ENCODE data around the gene OR5K3.

OR5K3 gene

DNA sequence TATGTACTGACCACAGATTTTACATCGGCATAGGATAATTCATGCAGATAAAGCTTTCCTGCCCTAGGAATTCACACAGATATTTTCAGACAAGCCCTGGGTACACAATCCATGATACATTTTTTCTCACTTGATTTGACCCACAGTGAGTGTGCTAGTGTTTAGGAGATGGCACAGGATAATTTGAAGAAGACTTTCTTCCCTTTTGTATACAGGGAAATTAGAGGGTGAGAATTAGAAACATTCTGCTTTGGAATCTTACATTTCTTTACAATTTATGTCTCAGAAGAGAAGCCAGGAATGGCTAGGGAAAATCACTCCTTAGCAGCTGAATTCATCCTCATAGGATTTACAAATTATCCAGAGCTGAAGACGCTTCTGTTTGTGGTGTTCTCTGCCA, 36.9 kb upstream of the OR5K3 start, which contains the start of gene OR5K4:
TSS of gene OR5K4 (plus strand) at position 301 of the 400 bp plus-strand sequence. CDS start at position 301, 0 bp downstream.
- no peaks in the 10 kb centered on the region for H3K36me3 ChIP-seq (replicated peaks in 1 of 2; ENCODE audit: control insufficient read depth in 2 of 2, insufficient read depth in 2 of 2, low read length in 2 of 2)
- WGBS, 2 donors (ENCODE audit: extremely low coverage in 2 of 2, insufficient read length in 2 of 2, insufficient replicate concordance in 1 of 2) = no CpG with 5 or more reads among the region's 2 CpGs
- H2AFZ ChIP-seq (ENCODE audit: low read length) = no peak within 1 kb of the TSS
- no peak within 1 kb of the TSS for H3K14ac ChIP-seq (ENCODE audit: low read length)
- H3K4me2 ChIP-seq (ENCODE audit: insufficient read depth, low read length, poor library complexity, severe bottlenecking) = no peak within 1 kb of the TSS
- DNase-seq (ENCODE audit: low spot score) = no peak
- H3K4me1 ChIP-seq (ENCODE audit: control insufficient read depth in 2 of 2, insufficient read depth in 1 of 2, low read depth in 1 of 2, low read length in 2 of 2) = no peaks in the 10 kb centered on the region
- H3K79me1 ChIP-seq (ENCODE audit: low read depth, low read length) = no peaks in the 10 kb centered on the region
- no peak within 1 kb of the TSS for H2BK5ac ChIP-seq (ENCODE audit: low read length)
- no peaks in the 10 kb centered on the region for H3K27me3 ChIP-seq (ENCODE audit: control insufficient read depth in 3 of 3, insufficient read depth in 3 of 3, low read depth in 1 of 3, low read length in 3 of 3)
- H2BK12ac ChIP-seq (ENCODE audit: low read length) = no peak within 1 kb of the TSS
- H3K4me3 ChIP-seq (ENCODE audit: low read length in 2 of 2) = no peak within 1 kb of the TSS
- no peak within 1 kb of the TSS for H3K9ac ChIP-seq (ENCODE audit: low read depth, low read length, poor library complexity)
- H3K27ac ChIP-seq (replicated peaks; ENCODE audit: low read length) = no peak within 1 kb of the TSS
- no peak within 1 kb of the TSS for H3K4ac ChIP-seq (ENCODE audit: low read length)
- no peak within 1 kb of the TSS for H2AK5ac ChIP-seq (ENCODE audit: low read depth, low read length)
- no peak within 1 kb of the TSS for H2BK15ac ChIP-seq (ENCODE audit: low read length)
- H2BK120ac ChIP-seq (ENCODE audit: low read depth, low read length) = no peak within 1 kb of the TSS
- H4K8ac ChIP-seq (ENCODE audit: low read depth, low read length) = no peak within 1 kb of the TSS
- H3K18ac ChIP-seq (ENCODE audit: low read length) = no peak within 1 kb of the TSS
- H3K9me3 ChIP-seq (replicated peaks in 1 of 2; ENCODE audit: control insufficient read depth in 2 of 2, insufficient read depth in 1 of 2, low read depth in 1 of 2, low read length in 2 of 2) = no peaks in the 10 kb centered on the region
- no peak within 1 kb of the TSS for H4K91ac ChIP-seq (ENCODE audit: low read depth, low read length, poor library complexity)
- no peak within 1 kb of the TSS for H3K23ac ChIP-seq (ENCODE audit: low read depth, low read length, poor library complexity)

GRCh38 chr3:98359250-98359649, 31.2 kb upstream of the OR5K3 start:
- no peak overlapping the region for H2BK12ac ChIP-seq (ENCODE audit: low read length)
- no peak overlapping the region for H2AFZ ChIP-seq (ENCODE audit: low read length)
- H3K18ac ChIP-seq (ENCODE audit: low read length) = no peak overlapping the region
- H4K8ac ChIP-seq (ENCODE audit: low read depth, low read length) = no peak overlapping the region
- H3K4me3 ChIP-seq (ENCODE audit: low read length in 2 of 2) = no peak overlapping the region
- H3K27me3 ChIP-seq (ENCODE audit: control insufficient read depth in 3 of 3, insufficient read depth in 3 of 3, low read depth in 1 of 3, low read length in 3 of 3) = no peaks in the 10 kb centered on the region
- no peak for DNase-seq (ENCODE audit: low spot score)
- H3K79me1 ChIP-seq (ENCODE audit: low read depth, low read length) = no peaks in the 10 kb centered on the region
- H2BK5ac ChIP-seq (ENCODE audit: low read length) = no peak overlapping the region
- no peak overlapping the region for H2AK5ac ChIP-seq (ENCODE audit: low read depth, low read length)
- no peak overlapping the region for H2BK120ac ChIP-seq (ENCODE audit: low read depth, low read length)
- H3K9me3 ChIP-seq (replicated peaks in 1 of 2; ENCODE audit: control insufficient read depth in 2 of 2, insufficient read depth in 1 of 2, low read depth in 1 of 2, low read length in 2 of 2) = no peaks in the 10 kb centered on the region
- no peak overlapping the region for H3K9ac ChIP-seq (ENCODE audit: low read depth, low read length, poor library complexity)
- no peaks in the 10 kb centered on the region for H3K36me3 ChIP-seq (replicated peaks in 1 of 2; ENCODE audit: control insufficient read depth in 2 of 2, insufficient read depth in 2 of 2, low read length in 2 of 2)
- H3K4me1 ChIP-seq (ENCODE audit: control insufficient read depth in 2 of 2, insufficient read depth in 1 of 2, low read depth in 1 of 2, low read length in 2 of 2) = no peaks in the 10 kb centered on the region
- H3K23ac ChIP-seq (ENCODE audit: low read depth, low read length, poor library complexity) = no peak overlapping the region
- H2BK15ac ChIP-seq (ENCODE audit: low read length) = no peak overlapping the region
- no peak overlapping the region for H3K27ac ChIP-seq (replicated peaks; ENCODE audit: low read length)
- no peak overlapping the region for H3K14ac ChIP-seq (ENCODE audit: low read length)
- no peak overlapping the region for H3K4ac ChIP-seq (ENCODE audit: low read length)
- H3K4me2 ChIP-seq (ENCODE audit: insufficient read depth, low read length, poor library complexity, severe bottlenecking) = no peak overlapping the region
- H4K91ac ChIP-seq (ENCODE audit: low read depth, low read length, poor library complexity) = no peak overlapping the region

DNA sequence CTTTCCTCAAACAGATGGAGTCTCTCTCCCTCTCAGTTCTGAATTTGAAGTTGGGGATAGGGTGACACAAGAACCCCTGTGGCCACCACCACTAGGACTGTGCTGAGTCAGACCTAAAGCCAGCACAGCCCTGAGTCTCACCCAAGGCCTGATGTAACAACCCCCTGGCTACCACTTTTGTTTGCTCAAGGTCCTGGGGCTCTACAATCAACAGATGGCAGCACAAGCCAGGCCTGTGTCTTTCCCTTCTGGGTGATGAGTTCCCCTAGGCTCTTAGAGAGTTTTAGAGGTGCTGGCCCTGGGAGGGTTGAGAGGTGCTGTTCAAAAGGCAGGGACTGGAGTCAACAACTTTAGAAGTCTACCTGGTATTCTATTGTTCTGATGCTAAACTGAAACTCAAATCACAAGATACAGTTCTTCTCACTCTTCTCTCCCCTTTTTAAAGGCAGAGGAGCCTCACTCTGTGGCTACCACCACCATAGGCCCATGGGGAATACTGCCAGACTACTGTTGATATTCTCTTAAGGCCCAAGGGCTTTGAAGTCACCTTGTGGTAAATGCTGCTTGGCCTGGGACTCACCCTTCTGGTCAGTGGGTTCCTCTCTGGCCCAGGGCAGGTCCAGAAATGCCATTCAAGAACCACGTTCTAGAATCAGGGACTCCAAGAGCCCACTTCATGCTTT, 30.3 kb upstream of the OR5K3 start:
- Histone ChIP-seq H4K91ac (ENCODE audit: low read depth, low read length, poor library complexity) (no peak overlapping the region), H3K9ac (ENCODE audit: low read depth, low read length, poor library complexity) (no peak overlapping the region), H3K79me1 (ENCODE audit: low read depth, low read length) (no peaks in the 10 kb centered on the region), H3K4me2 (ENCODE audit: insufficient read depth, low read length, poor library complexity, severe bottlenecking) (no peak overlapping the region), H2AK5ac (ENCODE audit: low read depth, low read length) (no peak overlapping the region), H2BK12ac (ENCODE audit: low read length) (no peak overlapping the region), H2BK15ac (ENCODE audit: low read length) (no peak overlapping the region), H3K9me3 (replicated peaks in 1 of 2; ENCODE audit: control insufficient read depth in 2 of 2, insufficient read depth in 1 of 2, low read depth in 1 of 2, low read length in 2 of 2) (no peaks in the 10 kb centered on the region), H3K4ac (ENCODE audit: low read length) (no peak overlapping the region), H3K27ac (replicated peaks; ENCODE audit: low read length) (no peak overlapping the region), H3K14ac (ENCODE audit: low read length) (no peak overlapping the region), H3K23ac (ENCODE audit: low read depth, low read length, poor library complexity) (no peak overlapping the region), H3K18ac (ENCODE audit: low read length) (no peak overlapping the region), H2BK5ac (ENCODE audit: low read length) (no peak overlapping the region), H3K27me3 (ENCODE audit: control insufficient read depth in 3 of 3, insufficient read depth in 3 of 3, low read depth in 1 of 3, low read length in 3 of 3) (no peaks in the 10 kb centered on the region), H3K4me1 (ENCODE audit: control insufficient read depth in 2 of 2, insufficient read depth in 1 of 2, low read depth in 1 of 2, low read length in 2 of 2) (no peaks in the 10 kb centered on the region), H4K8ac (ENCODE audit: low read depth, low read length) (no peak overlapping the region), H3K4me3 (ENCODE audit: low read length in 2 of 2) (no peak overlapping the region), H2BK120ac (ENCODE audit: low read depth, low read length) (no peak overlapping the region), H2AFZ (ENCODE audit: low read length) (no peak overlapping the region), H3K36me3 (replicated peaks in 1 of 2; ENCODE audit: control insufficient read depth in 2 of 2, insufficient read depth in 2 of 2, low read length in 2 of 2) (no peaks in the 10 kb centered on the region)
- no peak for DNase-seq (ENCODE audit: low spot score)
- WGBS, 2 donors (ENCODE audit: extremely low coverage in 2 of 2, insufficient read length in 2 of 2, insufficient replicate concordance in 1 of 2) = no CpG with 5 or more reads among the region's 1 CpG

- Histone ChIP-seq H3K36me3 (replicated peaks in 1 of 2; ENCODE audit: control insufficient read depth in 2 of 2, insufficient read depth in 2 of 2, low read length in 2 of 2) (no peaks in the 10 kb centered on the region), H2BK5ac (ENCODE audit: low read length) (no peak overlapping the region), H2BK120ac (ENCODE audit: low read depth, low read length) (no peak overlapping the region), H2AFZ (ENCODE audit: low read length) (no peak overlapping the region), H3K4ac (ENCODE audit: low read length) (no peak overlapping the region), H3K4me2 (ENCODE audit: insufficient read depth, low read length, poor library complexity, severe bottlenecking) (no peak overlapping the region), H3K18ac (ENCODE audit: low read length) (no peak overlapping the region), H4K91ac (ENCODE audit: low read depth, low read length, poor library complexity) (no peak overlapping the region), H3K14ac (ENCODE audit: low read length) (no peak overlapping the region), H3K9ac (ENCODE audit: low read depth, low read length, poor library complexity) (no peak overlapping the region), H3K27ac (replicated peaks; ENCODE audit: low read length) (no peak overlapping the region), H4K8ac (ENCODE audit: low read depth, low read length) (no peak overlapping the region), H2BK12ac (ENCODE audit: low read length) (no peak overlapping the region), H3K27me3 (ENCODE audit: control insufficient read depth in 3 of 3, insufficient read depth in 3 of 3, low read depth in 1 of 3, low read length in 3 of 3) (no peaks in the 10 kb centered on the region), H2AK5ac (ENCODE audit: low read depth, low read length) (no peak overlapping the region), H3K4me3 (ENCODE audit: low read length in 2 of 2) (no peak overlapping the region), H3K4me1 (ENCODE audit: control insufficient read depth in 2 of 2, insufficient read depth in 1 of 2, low read depth in 1 of 2, low read length in 2 of 2) (no peaks in the 10 kb centered on the region), H2BK15ac (ENCODE audit: low read length) (no peak overlapping the region), H3K9me3 (replicated peaks in 1 of 2; ENCODE audit: control insufficient read depth in 2 of 2, insufficient read depth in 1 of 2, low read depth in 1 of 2, low read length in 2 of 2) (no peaks in the 10 kb centered on the region), H3K23ac (ENCODE audit: low read depth, low read length, poor library complexity) (no peak overlapping the region), H3K79me1 (ENCODE audit: low read depth, low read length) (no peaks in the 10 kb centered on the region)
- no peak for DNase-seq (ENCODE audit: low spot score)
- WGBS, 2 donors (ENCODE audit: extremely low coverage in 2 of 2, insufficient read length in 2 of 2, insufficient replicate concordance in 1 of 2) = no CpG with 5 or more reads among the region's 3 CpGs
Observed at GRCh38 chr3:98360681-98361080, 29.8 kb upstream of the OR5K3 start.

Data from neuronal stem cell (in vitro differentiated cells).